K562 (cell line): ENCODE results near the gene ERN1. TPM values are rescaled to one million over a fixed set of nuclear protein-coding genes. Genes with fewer than 3 reads are reported as not detected.
A peak's percentile ranks its signal among the peaks of the same experiment; 100 is the strongest.

Experiments
- ATAC-seq: fragments of 200-7000 bp; cut with Tn5 transposase; 3 replicates; pipeline ENCODE4 v1.9.1; 2020; ENCODE audit warnings: moderate library complexity
- BruUV-seq: library from RNA; stranded (reverse); fragments of 400-500 nt; replicated peaks from 2 replicates; lab custom pipeline; 2021; lab: Mats Ljungman, UMichigan
- CTCF ChIA-PET: fragments of 300-600 bp; formaldehyde crosslinking; extraction: SDS; loops from one replicate; lab custom pipeline; 2021; ENCODE audit warnings: low intra/inter-chr PET ratio; lab: Yijun Ruan, JAX
- POLR2A ChIA-PET: fragments of 300-600, 350-650 bp; sonication (Branson Sonifier 250); formaldehyde crosslinking; extraction: SDS; loops from one replicate; lab custom pipeline; 2021; ENCODE audit warnings: antibody characterized with exemption, inconsistent platforms; lab: Yijun Ruan, JAX
- DNase-seq, 4 experiments: peaks; one replicate each; pipeline versions ENCODE4 v3.0.0 to v3.0.0-alpha.2; 2011 to 2018; ENCODE audit warnings: low spot score in 3 of 4, mixed read lengths in 3 of 4; ENCODE audit errors: extremely low read depth in 1 of 4
- FAIRE-seq: peaks from 2 replicates; lab custom pipeline; 2011; peaks lifted over from hg19 to GRCh38; lab: Jason Lieb, UNC
- H2AFZ ChIP-seq: 2 replicates; pipeline ENCODE4 v1.6.0; 2011; ENCODE audit warnings: low read depth, low read length, control low read depth, inconsistent platforms
- H3K27ac ChIP-seq: fragments of 200-600 bp; 3 replicates; pipeline ENCODE4 v1.8.0; 2011; ENCODE audit warnings: low read depth, mild to moderate bottlenecking, control low read depth, inconsistent platforms, low read length, moderate library complexity, mixed read lengths; ENCODE audit errors: extremely low read depth
- H3K27me3 ChIP-seq, 2 experiments: fragments of 300-600 bp in 1 of 2; 2 replicates in 1 of 2; 3 replicates in 1 of 2; pipeline versions ENCODE4 v1.6.0 to v1.8.0; 2011; ENCODE audit warnings: inconsistent platforms in 2 of 2, low read length in 2 of 2, mild to moderate bottlenecking in 1 of 2, mixed read lengths in 1 of 2, moderate library complexity in 1 of 2; ENCODE audit not compliant: control insufficient read depth in 2 of 2, insufficient read depth in 2 of 2
- H3K36me3 ChIP-seq: fragments of 300-600 bp; 3 replicates; pipeline ENCODE4 v1.8.0; 2011; ENCODE audit warnings: mild to moderate bottlenecking, low read length, inconsistent platforms; ENCODE audit not compliant: control insufficient read depth, insufficient read depth
- H3K4me1 ChIP-seq, 2 experiments: fragments of 200-600 bp in 1 of 2; replicated peaks in 1 of 2; 2 replicates in 1 of 2; 3 replicates in 1 of 2; pipeline versions ENCODE4 v1.5.1 to v1.8.0; 2011; ENCODE audit warnings: inconsistent platforms in 2 of 2, low read length in 2 of 2, mild to moderate bottlenecking in 1 of 2, mixed read lengths in 1 of 2, moderate library complexity in 1 of 2; ENCODE audit not compliant: control insufficient read depth in 2 of 2, insufficient read depth in 2 of 2
- H3K4me2 ChIP-seq: 2 replicates; pipeline ENCODE4 v1.6.1; 2011; ENCODE audit warnings: low read length, control low read depth, inconsistent platforms, mixed read lengths; ENCODE audit not compliant: insufficient read depth
- H3K4me3 ChIP-seq: fragments of 200-600 bp; sonication (generic), shearing (Covaris generic); 2 replicates; pipeline ENCODE4 v1.5.1; 2016; ENCODE audit warnings: control low read depth, inconsistent platforms
- H3K79me2 ChIP-seq: fragments of 200-600 bp; 3 replicates; pipeline ENCODE4 v1.8.0; 2011; ENCODE audit warnings: low read length, inconsistent platforms; ENCODE audit not compliant: control insufficient read depth, insufficient read depth
- H3K9ac ChIP-seq, 2 experiments: 2 replicates each; pipeline versions ENCODE4 v1.6.0 to v1.6.1; 2011; ENCODE audit warnings: low read depth in 2 of 2, low read length in 2 of 2, control low read depth in 1 of 2, inconsistent platforms in 1 of 2, mild to moderate bottlenecking in 1 of 2, mixed read lengths in 1 of 2; ENCODE audit not compliant: insufficient read depth in 1 of 2
- H3K9me1 ChIP-seq: one replicate; pipeline ENCODE4 v1.6.0; 2011; ENCODE audit warnings: inconsistent platforms, mild to moderate bottlenecking, low read length, moderate library complexity; ENCODE audit not compliant: control insufficient read depth, insufficient read depth
- H3K9me3 ChIP-seq: replicated peaks from 2 replicates; pipeline ENCODE4 v1.5.1; 2011; ENCODE audit warnings: low read depth, low read length, inconsistent platforms; ENCODE audit not compliant: control insufficient read depth, insufficient read depth
- H4K20me1 ChIP-seq: replicated peaks from 2 replicates; pipeline ENCODE4 v1.6.1; 2011; ENCODE audit warnings: low read length, inconsistent platforms, mixed read lengths; ENCODE audit not compliant: control insufficient read depth, insufficient read depth
- FOXA1 ChIP-seq: fragments of 450-650 bp; IDR thresholded peaks from 2 replicates; pipeline ENCODE4 v1.6.1; 2016; ENCODE audit warnings: mild to moderate bottlenecking, borderline replicate concordance
- NR1H2 ChIP-seq: sonication (generic); formaldehyde crosslinking; IDR thresholded peaks from 2 replicates; pipeline ENCODE4 v1.4.0; 2020; ENCODE audit warnings: mild to moderate bottlenecking, missing genetic modification reagents
- PHB ChIP-seq: fragments of 250-450 bp; sonication (Bioruptor Pico); IDR thresholded peaks from 2 replicates; pipeline ENCODE4 v1.5.0; 2021
- SIN3A ChIP-seq, 2 experiments: fragments of 150-350 bp in 1 of 2; IDR thresholded peaks; 2 replicates each; pipeline ENCODE4 v1.6.1; 2011 to 2016; ENCODE audit warnings: borderline replicate concordance in 2 of 2, low read depth in 2 of 2, low read length in 2 of 2, mild to moderate bottlenecking in 2 of 2, moderate library complexity in 2 of 2; ENCODE audit not compliant: control insufficient read depth in 1 of 2
- ZNF12 ChIP-seq: sonication (generic); formaldehyde crosslinking; IDR thresholded peaks from 2 replicates; pipeline ENCODE4 v1.4.0; 2020; ENCODE audit warnings: mild to moderate bottlenecking, missing genetic modification reagents
- ZNF436 ChIP-seq: fragments of 250-450, 450-650 bp; sonication (Bioruptor Pico); formaldehyde crosslinking; IDR thresholded peaks from 2 replicates; pipeline ENCODE4 v1.7.0; 2020; ENCODE audit warnings: mild to moderate bottlenecking
- WGBS: fragments of 100-300 bp; shearing (Covaris generic); methylation state at CpG from one replicate; pipeline ENCODE4 v1.1.6; 2016; ENCODE audit warnings: low coverage, mixed read lengths; ENCODE audit not compliant: insufficient coverage; ENCODE audit errors: missing lambda C conversion rate; 5-methylcytosine and 5-hydroxymethylcytosine counted together
- in situ Hi-C: fragments of 300-500 bp; cut with MboI; formaldehyde crosslinking; loops from 4 replicates; pipeline ENCODE4 v1.15.0; 2018; ENCODE audit warnings: inconsistent platforms, mixed read lengths
- intact Hi-C: fragments of 100-400 bp; cut with micrococcal nuclease; formaldehyde crosslinking; loops from 2 replicates; pipeline ENCODE4 v1.14.2; 2022
- polyA plus RNA-seq, 8 experiments: library from polyadenylated mRNA; depleted of rRNA in 4 of 8; stranded (reverse) in 5 of 8; unstranded in 3 of 8; fragments of >200 nt; fragmentation: Nextera tagmentation in 2 of 8; fragmentation: Illumina TruSeq in 1 of 8; extraction: Ambion mirVana in 2 of 8; extraction: Trizol in 1 of 8; gene quantifications; 2 replicates each; pipeline versions ENCODE4 v1.2.1 to v1.2.3, GENCODE V29; 2011 to 2014; ENCODE audit warnings: inconsistent platforms in 1 of 8, missing spikeins in 1 of 8
- total RNA-seq, 7 experiments: library from RNA; depleted of rRNA in 6 of 7; stranded (reverse); fragments of >200 nt in 6 of 7; fragmentation: Illumina TruSeq in 2 of 7; extraction: Trizol in 2 of 7; gene quantifications; 2 replicates each; pipeline versions ENCODE4 v1.2.1 to v1.2.3, GENCODE V29; 2011 to 2021; ENCODE audit warnings: low replicate concordance in 1 of 7
- TF ChIP-seq, protein P1 (sequence below): fragments of 450-650 bp; IDR thresholded peaks from 2 replicates; pipeline ENCODE4 v1.6.1; 2016; ENCODE audit warnings: low read depth, mild to moderate bottlenecking, moderate library complexity
- TF ChIP-seq, protein P2 (sequence below): sonication (generic); formaldehyde crosslinking; IDR thresholded peaks from 2 replicates; pipeline ENCODE4 v1.9.0; 2022; ENCODE audit warnings: mild to moderate bottlenecking, missing genetic modification reagents
- TF ChIP-seq, protein P3 (sequence below): sonication (generic); formaldehyde crosslinking; IDR thresholded peaks from 2 replicates; pipeline ENCODE4 v1.8.1; 2023; ENCODE audit warnings: missing genetic modification reagents, mild to moderate bottlenecking, borderline replicate concordance
- TF ChIP-seq, protein P4 (sequence below): fragments of 250-450 bp; sonication (Bioruptor Pico); IDR thresholded peaks from 2 replicates; pipeline ENCODE4 v1.4.0; 2020

Gene ERN1
- total and polyA plus RNA-seq, 9 of the 15 experiments (the other 6 are each of a cell fraction or from before 2014, with no cell fraction given): 2.1 to 22.5 (median 7.3) TPM

DNA sequence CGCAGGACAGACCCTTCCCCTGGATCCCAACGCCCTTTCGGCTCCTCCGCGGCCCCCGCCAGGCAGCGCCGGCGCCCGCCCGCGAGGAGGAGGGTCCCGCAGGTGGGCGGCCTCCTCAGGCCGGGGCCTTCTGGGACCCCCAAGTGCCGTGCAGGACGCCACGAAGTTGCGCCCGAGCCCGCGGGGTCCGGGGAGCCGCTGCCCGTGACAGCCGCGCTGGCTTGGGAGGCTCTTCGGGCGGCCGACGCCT lies 504 bp downstream of the ERN1 start:
- Histone ChIP-seq H4K20me1 (no peaks in the 10 kb centered on the region), H3K4me3 (peak overlapping the region; percentile 84), H2AFZ (peak overlapping the region; percentile 73), H3K27me3 (no peaks in the 10 kb centered on the region), H3K79me2 (peaks cover 37% of the 10 kb centered on the region), H3K9me3 (no peaks in the 10 kb centered on the region), H3K36me3 (no peaks in the 10 kb centered on the region), H3K27ac (peak overlapping the region; percentile 84), H3K4me1 (peaks cover 16 to 19% of the 10 kb centered on the region in 2 experiments; a peak in 4 of 5 replicates), H3K9me1 (peaks cover 3% of the 10 kb centered on the region), H3K9ac (peak overlapping the region; percentile 84 to 95), H3K4me2 (peak overlapping the region; percentile 93)
- FAIRE-seq (no peak), ATAC-seq (no peak), DNase-seq (no peak)
- CTCF ChIA-PET: no interaction called here
- no TSS peak for BruUV-seq
- in situ Hi-C loops: no loop called here
- POLR2A ChIA-PET: interaction anchor here (0.7 to 2.3 kb wide), 12 partner anchors 9 to 151 kb away, joined by 3 to 13 read pairs (median 4); no protein-coding TSS in a partner anchor
- under 1% methylated on average over 17 of the region's 31 CpGs for WGBS
- intact Hi-C loops: no loop called here
- TF ChIP-seq SIN3A (IDR thresholded peaks at IDR 0.05; ENCODE audit: borderline replicate concordance in 2 of 2, control insufficient read depth in 1 of 2, low read depth in 2 of 2, low read length in 2 of 2) (no peak), ZNF436 (CRISPR knock-in tag) (no peak), FOXA1 (no peak), NR1H2 (CRISPR knock-in tag) (peak; percentile 22; the same call in 1 of the 2 replicates), ZNF12 (CRISPR knock-in tag) (0 out of 2 replicates have a peak, but pooled peaks have one; percentile 43), PHB (no peak)
- TF ChIP-seq, protein P1, sequence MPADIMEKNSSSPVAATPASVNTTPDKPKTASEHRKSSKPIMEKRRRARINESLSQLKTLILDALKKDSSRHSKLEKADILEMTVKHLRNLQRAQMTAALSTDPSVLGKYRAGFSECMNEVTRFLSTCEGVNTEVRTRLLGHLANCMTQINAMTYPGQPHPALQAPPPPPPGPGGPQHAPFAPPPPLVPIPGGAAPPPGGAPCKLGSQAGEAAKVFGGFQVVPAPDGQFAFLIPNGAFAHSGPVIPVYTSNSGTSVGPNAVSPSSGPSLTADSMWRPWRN: no peak
- TF ChIP-seq, protein P2, sequence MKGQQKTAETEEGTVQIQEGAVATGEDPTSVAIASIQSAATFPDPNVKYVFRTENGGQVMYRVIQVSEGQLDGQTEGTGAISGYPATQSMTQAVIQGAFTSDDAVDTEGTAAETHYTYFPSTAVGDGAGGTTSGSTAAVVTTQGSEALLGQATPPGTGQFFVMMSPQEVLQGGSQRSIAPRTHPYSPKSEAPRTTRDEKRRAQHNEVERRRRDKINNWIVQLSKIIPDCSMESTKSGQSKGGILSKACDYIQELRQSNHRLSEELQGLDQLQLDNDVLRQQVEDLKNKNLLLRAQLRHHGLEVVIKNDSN (CRISPR knock-in tag): peak; percentile 37; the same call in 1 of the 2 replicates
- TF ChIP-seq, protein P3, sequence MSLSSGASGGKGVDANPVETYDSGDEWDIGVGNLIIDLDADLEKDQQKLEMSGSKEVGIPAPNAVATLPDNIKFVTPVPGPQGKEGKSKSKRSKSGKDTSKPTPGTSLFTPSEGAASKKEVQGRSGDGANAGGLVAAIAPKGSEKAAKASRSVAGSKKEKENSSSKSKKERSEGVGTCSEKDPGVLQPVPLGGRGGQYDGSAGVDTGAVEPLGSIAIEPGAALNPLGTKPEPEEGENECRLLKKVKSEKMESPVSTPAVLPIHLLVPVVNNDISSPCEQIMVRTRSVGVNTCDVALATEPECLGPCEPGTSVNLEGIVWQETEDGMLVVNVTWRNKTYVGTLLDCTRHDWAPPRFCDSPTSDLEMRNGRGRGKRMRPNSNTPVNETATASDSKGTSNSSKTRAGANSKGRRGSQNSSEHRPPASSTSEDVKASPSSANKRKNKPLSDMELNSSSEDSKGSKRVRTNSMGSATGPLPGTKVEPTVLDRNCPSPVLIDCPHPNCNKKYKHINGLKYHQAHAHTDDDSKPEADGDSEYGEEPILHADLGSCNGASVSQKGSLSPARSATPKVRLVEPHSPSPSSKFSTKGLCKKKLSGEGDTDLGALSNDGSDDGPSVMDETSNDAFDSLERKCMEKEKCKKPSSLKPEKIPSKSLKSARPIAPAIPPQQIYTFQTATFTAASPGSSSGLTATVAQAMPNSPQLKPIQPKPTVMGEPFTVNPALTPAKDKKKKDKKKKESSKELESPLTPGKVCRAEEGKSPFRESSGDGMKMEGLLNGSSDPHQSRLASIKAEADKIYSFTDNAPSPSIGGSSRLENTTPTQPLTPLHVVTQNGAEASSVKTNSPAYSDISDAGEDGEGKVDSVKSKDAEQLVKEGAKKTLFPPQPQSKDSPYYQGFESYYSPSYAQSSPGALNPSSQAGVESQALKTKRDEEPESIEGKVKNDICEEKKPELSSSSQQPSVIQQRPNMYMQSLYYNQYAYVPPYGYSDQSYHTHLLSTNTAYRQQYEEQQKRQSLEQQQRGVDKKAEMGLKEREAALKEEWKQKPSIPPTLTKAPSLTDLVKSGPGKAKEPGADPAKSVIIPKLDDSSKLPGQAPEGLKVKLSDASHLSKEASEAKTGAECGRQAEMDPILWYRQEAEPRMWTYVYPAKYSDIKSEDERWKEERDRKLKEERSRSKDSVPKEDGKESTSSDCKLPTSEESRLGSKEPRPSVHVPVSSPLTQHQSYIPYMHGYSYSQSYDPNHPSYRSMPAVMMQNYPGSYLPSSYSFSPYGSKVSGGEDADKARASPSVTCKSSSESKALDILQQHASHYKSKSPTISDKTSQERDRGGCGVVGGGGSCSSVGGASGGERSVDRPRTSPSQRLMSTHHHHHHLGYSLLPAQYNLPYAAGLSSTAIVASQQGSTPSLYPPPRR (CRISPR knock-in tag): 0 out of 2 replicates have a peak, but pooled peaks have one; percentile 4
- TF ChIP-seq, protein P4, sequence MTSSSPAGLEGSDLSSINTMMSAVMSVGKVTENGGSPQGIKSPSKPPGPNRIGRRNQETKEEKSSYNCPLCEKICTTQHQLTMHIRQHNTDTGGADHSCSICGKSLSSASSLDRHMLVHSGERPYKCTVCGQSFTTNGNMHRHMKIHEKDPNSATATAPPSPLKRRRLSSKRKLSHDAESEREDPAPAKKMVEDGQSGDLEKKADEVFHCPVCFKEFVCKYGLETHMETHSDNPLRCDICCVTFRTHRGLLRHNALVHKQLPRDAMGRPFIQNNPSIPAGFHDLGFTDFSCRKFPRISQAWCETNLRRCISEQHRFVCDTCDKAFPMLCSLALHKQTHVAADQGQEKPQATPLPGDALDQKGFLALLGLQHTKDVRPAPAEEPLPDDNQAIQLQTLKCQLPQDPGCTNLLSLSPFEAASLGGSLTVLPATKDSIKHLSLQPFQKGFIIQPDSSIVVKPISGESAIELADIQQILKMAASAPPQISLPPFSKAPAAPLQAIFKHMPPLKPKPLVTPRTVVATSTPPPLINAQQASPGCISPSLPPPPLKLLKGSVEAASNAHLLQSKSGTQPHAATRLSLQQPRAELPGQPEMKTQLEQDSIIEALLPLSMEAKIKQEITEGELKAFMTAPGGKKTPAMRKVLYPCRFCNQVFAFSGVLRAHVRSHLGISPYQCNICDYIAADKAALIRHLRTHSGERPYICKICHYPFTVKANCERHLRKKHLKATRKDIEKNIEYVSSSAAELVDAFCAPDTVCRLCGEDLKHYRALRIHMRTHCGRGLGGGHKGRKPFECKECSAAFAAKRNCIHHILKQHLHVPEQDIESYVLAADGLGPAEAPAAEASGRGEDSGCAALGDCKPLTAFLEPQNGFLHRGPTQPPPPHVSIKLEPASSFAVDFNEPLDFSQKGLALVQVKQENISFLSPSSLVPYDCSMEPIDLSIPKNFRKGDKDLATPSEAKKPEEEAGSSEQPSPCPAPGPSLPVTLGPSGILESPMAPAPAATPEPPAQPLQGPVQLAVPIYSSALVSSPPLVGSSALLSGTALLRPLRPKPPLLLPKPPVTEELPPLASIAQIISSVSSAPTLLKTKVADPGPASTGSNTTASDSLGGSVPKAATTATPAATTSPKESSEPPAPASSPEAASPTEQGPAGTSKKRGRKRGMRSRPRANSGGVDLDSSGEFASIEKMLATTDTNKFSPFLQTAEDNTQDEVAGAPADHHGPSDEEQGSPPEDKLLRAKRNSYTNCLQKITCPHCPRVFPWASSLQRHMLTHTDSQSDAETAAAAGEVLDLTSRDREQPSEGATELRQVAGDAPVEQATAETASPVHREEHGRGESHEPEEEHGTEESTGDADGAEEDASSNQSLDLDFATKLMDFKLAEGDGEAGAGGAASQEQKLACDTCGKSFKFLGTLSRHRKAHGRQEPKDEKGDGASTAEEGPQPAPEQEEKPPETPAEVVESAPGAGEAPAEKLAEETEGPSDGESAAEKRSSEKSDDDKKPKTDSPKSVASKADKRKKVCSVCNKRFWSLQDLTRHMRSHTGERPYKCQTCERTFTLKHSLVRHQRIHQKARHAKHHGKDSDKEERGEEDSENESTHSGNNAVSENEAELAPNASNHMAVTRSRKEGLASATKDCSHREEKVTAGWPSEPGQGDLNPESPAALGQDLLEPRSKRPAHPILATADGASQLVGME (CRISPR knock-in tag): no peak
